ENCODE measurements around the gene SLC35B2. TPM values are rescaled to one million over a fixed set of nuclear protein-coding genes. Genes with fewer than 3 reads are reported as not detected.

Gene SLC35B2
- 64.7 and 65.8 TPM in 2 replicates for total RNA-seq

GRCh38 chr6:44257025-44257752 lies at the start of gene SLC35B2:
TSS of gene SLC35B2 (minus strand) at chr6:44257528. CDS start at chr6:44257410, 118 bp downstream.

GRCh38 chr6:44269921-44270525 lies 12.7 kb upstream of the SLC35B2 start, which contains the start of gene TMEM151B:
TSS of gene TMEM151B (plus strand) at chr6:44270450. CDS start at chr6:44270743, 293 bp downstream.

GRCh38 chr6:44265007-44265721 lies 7.8 kb upstream of the SLC35B2 start, which contains the start of gene NFKBIE:
TSS of gene NFKBIE (minus strand) at chr6:44265551. CDS start at chr6:44265346, 205 bp downstream.

GRCh38 chr6:44246663-44247337 lies 10.5 kb downstream of the SLC35B2 start, which contains the start of gene HSP90AB1:
TSS of gene HSP90AB1 (plus strand) at chr6:44247101. CDS start at chr6:44248630, 1,529 bp downstream.

GRCh38 chr6:44223319-44224028 lies 33.9 kb downstream of the SLC35B2 start, which contains the start of gene SLC29A1:
TSS of gene SLC29A1 (plus strand) at chr6:44223595. CDS start at chr6:44227314, 3,719 bp downstream.

GRCh38 chr6:44216677-44217331 lies 40.5 kb downstream of the SLC35B2 start, which contains the start of gene MYMX:
TSS of gene MYMX (plus strand) at chr6:44216926. CDS start at chr6:44217472, 546 bp downstream.

Other genes with a start within 250 kb of the SLC35B2 start
- 25.7 and 40.7 TPM in 2 replicates for gene MRPL14, start 130.1 kb downstream of the SLC35B2 start, total RNA-seq
- gene TMEM63B, start 130.0 kb downstream of the SLC35B2 start, total RNA-seq, result 22.6 and 25.8 TPM in 2 replicates
- gene CAPN11, start 98.7 kb downstream of the SLC35B2 start, total RNA-seq, result 0.35 TPM in 1 of 2 replicates, not detected in the other
- 0.60 TPM in 1 of 2 replicates, not detected in the other for gene MYMX, start 40.6 kb downstream of the SLC35B2 start, total RNA-seq
- gene SLC29A1, start 33.9 kb downstream of the SLC35B2 start, total RNA-seq, result 7.9 and 33.3 TPM in 2 replicates
- 534 and 585 TPM in 2 replicates for gene HSP90AB1, start 10.4 kb downstream of the SLC35B2 start, total RNA-seq
- 3.0 and 9.2 TPM in 2 replicates for gene NFKBIE, start 8.0 kb upstream of the SLC35B2 start, total RNA-seq
- not detected in 2 replicates for gene TMEM151B, start 12.9 kb upstream of the SLC35B2 start, total RNA-seq
- 8.3 and 8.4 TPM in 2 replicates for gene AARS2, start 55.8 kb upstream of the SLC35B2 start, total RNA-seq
- not detected in 2 replicates for gene SPATS1, start 85.1 kb upstream of the SLC35B2 start, total RNA-seq
- 9.7 and 12.1 TPM in 2 replicates for gene CDC5L, start 130.2 kb upstream of the SLC35B2 start, total RNA-seq